Measurements from ENCODE around the gene HBP1.
A peak's percentile ranks its signal among the peaks of the same experiment; 100 is the strongest.
"Not testable (repeated sequence)": the region's sequence is repeated elsewhere in the genome, so short reads cannot be mapped to it uniquely, and the experiment has no call there.

HBP1 gene

GRCh38 chr7:107232568-107233090, 63.8 kb downstream of the HBP1 start:
- DNase-seq = no peak

GRCh38 chr7:107233174-107233573, 64.4 kb downstream of the HBP1 start:
- no peak for DNase-seq

GRCh38 chr7:107233981-107234380, 65.2 kb downstream of the HBP1 start:
- DNase-seq = peak in 1 of 2 experiments; percentile 23

GRCh38 chr7:107234436-107234835, 65.6 kb downstream of the HBP1 start:
- DNase-seq = peak; percentile 29 to 57

GRCh38 chr7:107236862-107237261, 68.1 kb downstream of the HBP1 start:
- DNase-seq = no peak

GRCh38 chr7:107237451-107237850, 68.6 kb downstream of the HBP1 start:
- no peak for DNase-seq

GRCh38 chr7:107242267-107242666, 73.5 kb downstream of the HBP1 start:
- no peak for DNase-seq

GRCh38 chr7:107244613-107245012, 75.8 kb downstream of the HBP1 start:
- DNase-seq = no peak

- DNase-seq = not testable (repeated sequence)
Measured at GRCh38 chr7:107246836-107247235, 78.0 kb downstream of the HBP1 start.

- no peak for DNase-seq
Measured at GRCh38 chr7:107248551-107249316, 79.9 kb downstream of the HBP1 start.

- DNase-seq = no peak
Measured at GRCh38 chr7:107251963-107252362, 83.2 kb downstream of the HBP1 start.

Data from NCI-H526 (cell line).